Endothelial cell of umbilical vein (primary cell): Measurements from ENCODE around the gene WDR13. TPM values are rescaled to one million over a fixed set of nuclear protein-coding genes. Genes with fewer than 3 reads are reported as not detected.

ENCODE experiments used
- BruUV-seq: library from RNA; stranded (reverse); fragments of 400-500 nt; replicated peaks from 2 replicates; lab custom pipeline; 2021; lab: Mats Ljungman, UMichigan
- CTCF ChIA-PET: fragments of 300-600, 350-600 bp; sonication (Branson Sonifier 250); formaldehyde crosslinking; loops from one replicate; lab custom pipeline; 2021; ENCODE audit warnings: antibody characterized with exemption, inconsistent platforms; lab: Charles Lee
- POLR2A ChIA-PET: fragments of 300-600, 350-600 bp; sonication (Branson Sonifier 250); formaldehyde crosslinking; loops from one replicate; lab custom pipeline; 2021; ENCODE audit warnings: antibody characterized with exemption, inconsistent platforms; lab: Charles Lee
- DNase-seq: peaks from one replicate; pipeline ENCODE4 v3.0.0-alpha.2; 2011; ENCODE audit warnings: low read depth, low spot score
- FAIRE-seq: peaks from 2 replicates; lab custom pipeline; 2011; peaks lifted over from hg19 to GRCh38; lab: Jason Lieb, UNC
- H2AFZ ChIP-seq: 2 replicates; pipeline ENCODE4 v1.6.0; 2012; ENCODE audit warnings: low read depth, low read length, control low read depth, inconsistent platforms
- H3K27ac ChIP-seq: 2 replicates; pipeline ENCODE4 v1.5.1; 2011; ENCODE audit warnings: low read depth, mild to moderate bottlenecking, control low read depth, low read length, moderate library complexity; ENCODE audit not compliant: insufficient read depth
- H3K27me3 ChIP-seq, 2 experiments: 2 replicates each; pipeline versions ENCODE4 v1.6.0 to v1.6.1; 2011; ENCODE audit warnings: low read length in 2 of 2, mixed read lengths in 1 of 2; ENCODE audit not compliant: control insufficient read depth in 2 of 2, insufficient read depth in 2 of 2
- H3K36me3 ChIP-seq, 2 experiments: 2 replicates in 1 of 2; 3 replicates in 1 of 2; pipeline ENCODE4 v1.5.1; 2011; ENCODE audit warnings: low read length in 2 of 2, mild to moderate bottlenecking in 1 of 2, moderate library complexity in 1 of 2; ENCODE audit not compliant: control insufficient read depth in 2 of 2, insufficient read depth in 2 of 2; ENCODE audit errors: extremely low read depth in 1 of 2
- H3K4me1 ChIP-seq: 3 replicates; pipeline ENCODE4 v1.5.1; 2011; ENCODE audit warnings: mild to moderate bottlenecking, low read length; ENCODE audit not compliant: control insufficient read depth, insufficient read depth; ENCODE audit errors: extremely low read depth
- H3K4me2 ChIP-seq: 2 replicates; pipeline ENCODE4 v1.6.1; 2011; ENCODE audit warnings: low read length, control low read depth, mixed read lengths; ENCODE audit not compliant: insufficient read depth
- H3K4me3 ChIP-seq, 3 experiments: fragments of 200-600 bp in 1 of 3; sonication (generic), shearing (Covaris generic) in 1 of 3; replicated peaks in 1 of 3; 2 replicates each; pipeline ENCODE4 v1.5.1; 2011 to 2016; ENCODE audit warnings: control low read depth in 3 of 3, low read length in 3 of 3, mild to moderate bottlenecking in 2 of 3, inconsistent platforms in 1 of 3, low read depth in 1 of 3, moderate library complexity in 1 of 3; ENCODE audit not compliant: insufficient read depth in 1 of 3
- H3K79me2 ChIP-seq: 2 replicates; pipeline ENCODE4 v1.6.0; 2012; ENCODE audit warnings: low read length, inconsistent platforms; ENCODE audit not compliant: control insufficient read depth, insufficient read depth
- H3K9ac ChIP-seq: replicated peaks from 2 replicates; pipeline ENCODE3; 2011; ENCODE audit warnings: low read length, control low read depth; ENCODE audit not compliant: insufficient read depth; ENCODE audit errors: extremely low read depth
- H3K9me1 ChIP-seq: replicated peaks from 3 replicates; pipeline ENCODE4 v1.6.0; 2011; ENCODE audit warnings: mild to moderate bottlenecking, low read length; ENCODE audit not compliant: control insufficient read depth, insufficient read depth; ENCODE audit errors: extremely low read depth
- H3K9me3 ChIP-seq: replicated peaks from 2 replicates; pipeline ENCODE4 v1.5.1; 2012; ENCODE audit warnings: low read length, inconsistent platforms; ENCODE audit not compliant: control insufficient read depth, insufficient read depth
- H4K20me1 ChIP-seq: replicated peaks from 2 replicates; pipeline ENCODE3; 2011; ENCODE audit warnings: mild to moderate bottlenecking, low read length; ENCODE audit not compliant: control insufficient read depth, insufficient read depth; ENCODE audit errors: extremely low read depth
- CTCF ChIP-seq, 2 donors: IDR thresholded peaks; 1 replicate in 1 of 2; 2 replicates in 1 of 2; pipeline ENCODE4 v1.5.1; 2011; ENCODE audit warnings: low read length in 2 of 2, mild to moderate bottlenecking in 2 of 2, moderate library complexity in 2 of 2, control low read depth in 1 of 2, inconsistent platforms in 1 of 2, low read depth in 1 of 2; ENCODE audit not compliant: insufficient read depth in 1 of 2; ENCODE audit errors: extremely low read depth in 1 of 2
- EZH2 ChIP-seq: IDR thresholded peaks from 2 replicates; pipeline ENCODE4 v1.6.1; 2012; ENCODE audit warnings: borderline replicate concordance, low read depth, mild to moderate bottlenecking, moderate library complexity, low read length, inconsistent platforms; ENCODE audit not compliant: severe bottlenecking
- FOS ChIP-seq: IDR thresholded peaks from 2 replicates; pipeline ENCODE4 v1.6.1; 2011; ENCODE audit warnings: mild to moderate bottlenecking, low read length, moderate library complexity, borderline replicate concordance; ENCODE audit not compliant: insufficient read depth
- GATA2 ChIP-seq: IDR thresholded peaks from 2 replicates; pipeline ENCODE4 v1.7.0; 2011; ENCODE audit warnings: low read depth, mild to moderate bottlenecking, moderate library complexity, mixed read lengths, low read length; ENCODE audit not compliant: insufficient read length, insufficient read depth
- JUN ChIP-seq: IDR thresholded peaks from 2 replicates; pipeline ENCODE4 v1.6.1; 2011; ENCODE audit warnings: borderline replicate concordance, low read depth; ENCODE audit not compliant: insufficient read length, insufficient read depth
- MAX ChIP-seq: IDR thresholded peaks from 2 replicates; pipeline ENCODE4 v1.6.1; 2011; ENCODE audit not compliant: insufficient read depth, insufficient read length
- MYC ChIP-seq: IDR thresholded peaks from one replicate; pipeline ENCODE4 v1.6.1; 2011; ENCODE audit warnings: mild to moderate bottlenecking, low read depth, low read length
- POLR2A ChIP-seq: IDR thresholded peaks from 2 replicates; pipeline ENCODE4 v1.6.1; 2012; ENCODE audit warnings: low read depth, mild to moderate bottlenecking, control low read depth, low read length
- POLR2AphosphoS5 ChIP-seq: IDR thresholded peaks from 2 replicates; pipeline ENCODE4 v1.6.1; 2012; ENCODE audit warnings: low read depth, mild to moderate bottlenecking, control low read depth, low read length, moderate library complexity; ENCODE audit not compliant: insufficient read depth
- dilution Hi-C: fragments of 300-500 bp; cut with MboI; formaldehyde crosslinking; loops from one replicate; pipeline ENCODE4 v1.15.0; 2019; ENCODE audit warnings: low sequenced_read_pairs; ENCODE audit not compliant: extremely low pct_ligation_motif_present
- intact Hi-C: fragments of 100-400 bp; cut with micrococcal nuclease; formaldehyde crosslinking; loops from one replicate; pipeline ENCODE4 v1.10.0; 2022
- polyA plus RNA-seq, 4 experiments: library from polyadenylated mRNA; depleted of rRNA in 3 of 4; stranded (reverse) in 3 of 4; unstranded in 1 of 4; fragments of >200 nt; gene quantifications; 2 replicates each; pipeline versions ENCODE4 v1.2.1 to v1.2.3, GENCODE V29; 2011 to 2012; ENCODE audit warnings: missing spikeins in 1 of 4
- total RNA-seq: library from RNA; stranded (reverse); gene quantifications from 2 replicates; pipeline ENCODE4 v1.2.3, GENCODE V29; 2021

The WDR13 gene
- total and polyA plus RNA-seq, 2 donors (not counting 3 experiments of a cell fraction or from before 2014, with no cell fraction given), result 85.0 to 169 TPM

- no peaks in the 10 kb centered on the region for H4K20me1 ChIP-seq
- FAIRE-seq (no peak), DNase-seq (no peak)
- ChIA-PET CTCF (no interaction called here), POLR2A (no interaction called here)
- intact Hi-C loops, result no loop called here
- BruUV-seq, result no TSS peak
- H3K79me2 ChIP-seq, result peaks cover 9% of the 10 kb centered on the region
- H3K27ac ChIP-seq, result no peak overlapping the region
- no peak overlapping the region for H3K9ac ChIP-seq
- no peaks in the 10 kb centered on the region for H3K9me3 ChIP-seq
- no peaks in the 10 kb centered on the region for H3K27me3 ChIP-seq
- no peak overlapping the region for H3K4me3 ChIP-seq
- peaks cover 3 to 30% of the 10 kb centered on the region in 2 experiments for H3K36me3 ChIP-seq
- H3K4me2 ChIP-seq, result no peak overlapping the region
- H3K9me1 ChIP-seq, result no peaks in the 10 kb centered on the region
- peaks cover 9% of the 10 kb centered on the region for H3K4me1 ChIP-seq
- TF ChIP-seq MYC, result no peak
- TF ChIP-seq GATA2, result no peak
- TF ChIP-seq POLR2A, result no peak
- TF ChIP-seq JUN, result no peak
- no peak for TF ChIP-seq FOS
- no peak for TF ChIP-seq POLR2AphosphoS5
- no peak for TF ChIP-seq EZH2
- no peak for TF ChIP-seq CTCF (IDR thresholded peaks at IDR 0.05; ENCODE audit: extremely low read depth in 1 of 2, insufficient read depth in 1 of 2, low read depth in 1 of 2, low read length in 2 of 2)
- TF ChIP-seq MAX, result no peak
- dilution Hi-C loops, result no loop called here
- H2AFZ ChIP-seq, result no peak overlapping the region
These were observed 2.9 kb downstream of the WDR13 start for GRCh38 chrX:48600226-48600625.
